ENCODE results near the gene COL9A2.
"Not testable (repeated sequence)": the region's sequence is repeated elsewhere in the genome, so short reads cannot be mapped to it uniquely, and the experiment has no call there.

Gene COL9A2

DNA sequence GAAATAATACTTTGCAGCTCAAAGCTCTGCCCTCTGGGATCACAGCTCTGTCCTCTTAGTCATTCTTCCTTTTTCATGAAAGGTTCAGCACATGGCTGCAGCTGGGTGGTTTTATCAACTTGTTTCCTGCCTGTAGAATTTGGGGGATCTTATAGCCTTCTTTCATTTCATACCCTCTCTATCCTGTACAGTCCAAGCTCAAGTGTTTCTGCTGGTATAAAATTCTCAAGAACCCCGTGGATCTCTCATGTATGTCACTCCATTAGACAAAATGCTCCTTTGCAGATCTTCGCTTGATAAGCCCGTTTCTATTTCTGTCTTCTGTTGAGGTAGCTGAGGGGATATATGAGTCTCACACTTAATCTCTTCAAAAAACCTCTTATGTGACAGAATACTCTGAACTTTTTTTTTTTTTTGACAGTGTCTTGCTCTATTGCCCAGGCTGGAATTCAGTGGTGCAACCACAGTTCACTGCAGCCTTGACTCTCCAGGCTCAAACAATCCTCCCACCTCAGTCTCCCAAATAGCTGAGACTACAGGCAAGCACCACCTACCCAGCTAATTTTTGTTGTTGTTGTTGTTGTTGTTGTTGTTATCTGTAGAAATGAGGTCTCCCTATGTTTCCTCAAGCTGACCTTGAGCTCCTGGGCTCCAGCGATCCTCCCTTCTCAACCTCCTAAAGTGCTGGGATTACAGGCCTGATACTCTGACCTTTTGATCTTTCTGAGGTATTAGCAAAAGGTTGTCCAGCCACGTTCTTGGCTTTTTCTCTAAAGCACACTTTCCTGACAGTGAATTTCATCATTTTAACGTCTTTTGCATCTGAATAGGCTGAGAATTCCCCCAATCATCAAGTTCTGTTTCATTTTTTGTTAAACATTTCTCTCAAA is 24.6 kb upstream of the COL9A2 start:
- TF ChIP-seq, protein P1, sequence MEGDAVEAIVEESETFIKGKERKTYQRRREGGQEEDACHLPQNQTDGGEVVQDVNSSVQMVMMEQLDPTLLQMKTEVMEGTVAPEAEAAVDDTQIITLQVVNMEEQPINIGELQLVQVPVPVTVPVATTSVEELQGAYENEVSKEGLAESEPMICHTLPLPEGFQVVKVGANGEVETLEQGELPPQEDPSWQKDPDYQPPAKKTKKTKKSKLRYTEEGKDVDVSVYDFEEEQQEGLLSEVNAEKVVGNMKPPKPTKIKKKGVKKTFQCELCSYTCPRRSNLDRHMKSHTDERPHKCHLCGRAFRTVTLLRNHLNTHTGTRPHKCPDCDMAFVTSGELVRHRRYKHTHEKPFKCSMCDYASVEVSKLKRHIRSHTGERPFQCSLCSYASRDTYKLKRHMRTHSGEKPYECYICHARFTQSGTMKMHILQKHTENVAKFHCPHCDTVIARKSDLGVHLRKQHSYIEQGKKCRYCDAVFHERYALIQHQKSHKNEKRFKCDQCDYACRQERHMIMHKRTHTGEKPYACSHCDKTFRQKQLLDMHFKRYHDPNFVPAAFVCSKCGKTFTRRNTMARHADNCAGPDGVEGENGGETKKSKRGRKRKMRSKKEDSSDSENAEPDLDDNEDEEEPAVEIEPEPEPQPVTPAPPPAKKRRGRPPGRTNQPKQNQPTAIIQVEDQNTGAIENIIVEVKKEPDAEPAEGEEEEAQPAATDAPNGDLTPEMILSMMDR (IDR thresholded peaks at IDR 0.05; ENCODE audit: low read depth, low read length, missing control alignments), result no peak
- in situ Hi-C loops (cut with HindIII; ENCODE audit: low sequenced_read_pairs), result no loop called here
- no peak overlapping the region for H3K4me3 ChIP-seq (ENCODE audit: low read depth, low read length)
- DNase-seq (ENCODE audit: low read depth), result no peak

DNA sequence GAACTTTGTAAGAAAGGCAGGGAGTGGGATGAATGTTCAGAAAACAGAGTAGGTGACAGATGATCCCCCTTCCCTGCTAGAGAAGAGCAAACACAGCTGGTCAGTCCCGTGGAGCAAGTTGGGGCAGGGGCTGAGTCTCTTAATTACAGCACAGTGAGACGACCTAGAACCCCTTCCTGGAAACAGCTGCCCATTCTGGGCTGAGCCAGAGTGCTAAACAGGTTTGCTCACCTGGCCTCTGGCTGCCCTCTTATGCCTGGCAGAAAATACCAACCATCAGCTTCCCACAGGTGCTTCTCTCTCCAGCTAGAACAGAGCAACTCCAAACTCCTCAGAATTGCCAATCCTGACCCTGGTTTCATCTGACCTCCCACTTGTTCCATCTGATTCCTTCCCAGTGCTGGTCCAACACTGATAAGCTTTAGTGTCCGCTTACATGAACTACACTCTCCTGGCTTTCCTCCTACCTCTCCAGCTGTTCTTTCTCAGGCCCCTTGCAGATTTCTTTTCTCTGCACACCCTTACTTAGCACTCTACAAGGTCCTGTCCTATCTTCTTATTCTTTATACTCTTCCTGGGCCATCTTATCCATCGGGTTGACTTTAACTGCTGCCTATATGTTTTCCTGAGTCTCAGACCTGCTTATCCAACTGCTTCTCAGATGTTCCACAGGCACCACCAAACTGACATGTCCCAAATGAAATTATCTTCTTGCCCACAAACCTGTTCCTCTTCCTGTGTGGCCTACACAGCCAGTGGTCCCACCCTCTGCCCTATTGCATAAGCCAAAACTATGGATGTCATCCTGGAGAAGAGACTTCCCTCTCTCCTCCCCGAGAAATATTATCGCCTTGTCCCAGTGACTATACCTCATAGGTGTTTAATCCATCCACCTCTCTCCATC is 22.6 kb upstream of the COL9A2 start:
- H3K4me3 ChIP-seq (ENCODE audit: low read depth, low read length), result no peak overlapping the region
- TF ChIP-seq, protein P1 (IDR thresholded peaks at IDR 0.05; ENCODE audit: low read depth, low read length, missing control alignments), result no peak
- no peak for DNase-seq (ENCODE audit: low read depth)
- in situ Hi-C loops (cut with HindIII; ENCODE audit: low sequenced_read_pairs), result no loop called here

DNA sequence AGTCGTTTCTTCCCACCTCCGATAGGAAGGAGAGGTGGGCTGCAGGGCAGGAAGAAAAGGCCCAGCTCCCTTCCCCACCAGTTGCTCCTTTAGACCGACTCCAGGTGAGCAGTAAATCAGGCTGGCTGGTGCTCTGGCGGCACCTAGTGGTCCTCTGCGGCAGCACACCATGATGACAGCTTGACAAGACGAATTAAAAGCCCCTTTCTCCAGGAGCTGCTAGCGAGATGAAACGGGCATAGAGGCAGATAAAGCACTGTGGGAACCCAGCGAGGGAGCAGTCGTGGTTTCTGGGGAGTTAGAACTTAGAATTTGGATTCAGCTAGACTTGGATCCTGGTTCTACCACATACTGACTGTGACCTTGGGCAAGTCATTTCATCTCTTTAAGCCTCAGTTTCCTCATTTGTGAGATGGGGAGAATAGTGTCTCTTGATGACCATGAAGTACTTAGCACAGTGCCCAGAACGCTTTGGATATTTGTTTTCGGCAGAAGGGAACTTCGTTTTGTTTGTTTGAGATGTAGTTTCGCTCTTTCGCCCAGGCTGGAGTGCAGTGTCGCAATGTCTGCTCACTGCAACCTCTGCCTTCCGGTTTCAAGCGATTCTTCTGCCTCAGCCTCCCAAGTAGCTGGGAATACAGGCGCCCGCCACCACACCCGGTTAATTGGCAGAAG is 21.8 kb upstream of the COL9A2 start:
- TF ChIP-seq, protein P1 (IDR thresholded peaks at IDR 0.05; ENCODE audit: low read depth, low read length, missing control alignments), result peak; percentile 98
- in situ Hi-C loops (cut with HindIII; ENCODE audit: low sequenced_read_pairs), result no loop called here
- H3K4me3 ChIP-seq (ENCODE audit: low read depth, low read length), result no peak overlapping the region
- DNase-seq (ENCODE audit: low read depth), result peak; percentile 69

DNA sequence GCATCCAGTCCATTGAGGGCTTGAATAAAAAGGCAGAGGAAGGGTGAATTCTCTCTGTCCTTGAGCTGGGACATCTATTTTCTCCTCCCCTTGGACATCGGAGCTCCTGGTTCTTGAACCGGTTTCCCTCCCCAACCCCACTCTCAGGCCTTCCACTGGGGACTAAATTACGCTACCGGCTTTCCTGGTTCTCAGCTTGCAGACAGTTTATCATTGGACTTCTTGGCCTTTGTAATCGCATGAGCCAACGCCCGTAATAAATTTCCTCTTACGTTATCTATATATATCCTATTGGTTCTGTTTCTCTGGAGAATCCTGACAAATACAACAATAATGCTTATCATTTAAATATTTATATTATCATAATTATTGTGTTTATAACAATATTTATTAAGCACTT is 20.4 kb upstream of the COL9A2 start:
- in situ Hi-C loops (cut with HindIII; ENCODE audit: low sequenced_read_pairs), result no loop called here
- no peak overlapping the region for H3K4me3 ChIP-seq (ENCODE audit: low read depth, low read length)
- DNase-seq (ENCODE audit: low read depth), result no peak
- TF ChIP-seq, protein P1 (IDR thresholded peaks at IDR 0.05; ENCODE audit: low read depth, low read length, missing control alignments), result no peak

DNA sequence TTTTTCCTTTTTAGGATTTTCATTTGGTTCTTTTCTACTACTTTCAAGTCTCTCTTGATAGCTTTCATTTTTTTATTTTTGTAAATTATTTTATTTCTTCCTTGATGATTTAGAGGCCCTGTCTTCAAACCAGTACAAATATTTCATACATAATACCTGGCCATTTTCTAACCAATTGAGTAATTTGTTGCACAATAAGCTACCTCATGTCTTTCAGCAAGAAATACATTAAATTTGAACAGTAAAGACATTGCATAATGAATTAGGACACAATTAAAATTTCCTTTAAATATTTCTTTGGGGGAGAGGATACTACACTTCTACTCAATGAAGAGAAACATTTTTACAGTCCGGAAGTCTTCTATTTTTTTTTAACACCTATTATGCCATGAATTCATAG is 15.6 kb upstream of the COL9A2 start:
- in situ Hi-C loops (cut with HindIII; ENCODE audit: low sequenced_read_pairs), result no loop called here

DNA sequence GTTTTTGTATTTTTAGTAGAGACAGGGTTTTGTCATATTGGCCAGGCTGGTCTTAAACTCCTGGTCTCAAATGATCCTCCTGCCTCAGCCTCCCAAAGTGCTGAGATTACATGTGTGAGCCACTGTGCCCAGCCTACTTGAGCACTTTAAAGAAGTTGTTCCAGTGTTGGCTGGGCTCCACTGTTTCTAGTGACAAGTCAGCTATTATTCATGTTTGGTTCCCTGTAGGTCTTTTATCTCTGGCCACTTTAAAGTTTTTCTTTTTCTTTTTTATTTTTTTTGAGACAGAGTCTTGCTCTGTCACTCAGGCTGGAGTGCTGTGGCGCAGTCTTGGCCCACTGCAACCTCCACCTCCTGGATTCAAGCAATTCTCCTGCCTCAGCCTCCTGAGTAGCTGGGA is 14.3 kb upstream of the COL9A2 start:
- in situ Hi-C loops (cut with HindIII; ENCODE audit: low sequenced_read_pairs); DNase-seq (ENCODE audit: low read depth); H3K4me3 ChIP-seq (ENCODE audit: low read depth, low read length): not testable (repeated sequence)

More for the DNA sequence above, 15.6 kb upstream of the COL9A2 start:
- no peak overlapping the region for H3K4me3 ChIP-seq (ENCODE audit: low read depth, low read length)
- TF ChIP-seq, protein P1 (IDR thresholded peaks at IDR 0.05; ENCODE audit: low read depth, low read length, missing control alignments), result no peak
- no peak for DNase-seq (ENCODE audit: low read depth)
